Activated naive CD4-positive, alpha-beta T cell treated with anti-CD3 and anti-CD28 coated beads, Interleukin-2, amount 50 U/mL, for 24 hours (primary cell): ENCODE results near the gene TYR.
"Not testable (repeated sequence)": the region's sequence is repeated elsewhere in the genome, so short reads cannot be mapped to it uniquely, and the experiment has no call there.

Source experiments
- H3K27ac Mint-ChIP-seq: one replicate; pipeline ENCODE4 v1.8.0; 2021; ENCODE audit warnings: mild to moderate bottlenecking, mixed read lengths
- H3K27me3 Mint-ChIP-seq: one replicate; pipeline ENCODE4 v1.8.0; 2021; ENCODE audit warnings: mixed read lengths
- H3K36me3 Mint-ChIP-seq: one replicate; pipeline ENCODE4 v1.8.0; 2021; ENCODE audit warnings: mixed read lengths
- H3K4me1 Mint-ChIP-seq: one replicate; pipeline ENCODE4 v1.8.0; 2021; ENCODE audit warnings: mixed read lengths
- H3K4me3 Mint-ChIP-seq: one replicate; pipeline ENCODE4 v1.8.0; 2021; ENCODE audit warnings: mild to moderate bottlenecking, mixed read lengths
- H3K9me3 Mint-ChIP-seq: one replicate; pipeline ENCODE4 v1.8.0; 2021; ENCODE audit warnings: mixed read lengths

TYR gene

GRCh38 chr11:89220684-89221339 lies 43.1 kb downstream of the TYR start:
- H3K9me3 Mint-ChIP-seq = no peaks in the 10 kb centered on the region
- H3K27me3 Mint-ChIP-seq = peaks cover 2% of the 10 kb centered on the region
- H3K27ac Mint-ChIP-seq = no peak overlapping the region
- H3K36me3 Mint-ChIP-seq = no peaks in the 10 kb centered on the region
- H3K4me3 Mint-ChIP-seq = no peak overlapping the region
- no peaks in the 10 kb centered on the region for H3K4me1 Mint-ChIP-seq

GRCh38 chr11:89235083-89235482 lies 57.4 kb downstream of the TYR start:
- H3K27me3 Mint-ChIP-seq = no peaks in the 10 kb centered on the region
- peaks cover 14% of the 10 kb centered on the region for H3K9me3 Mint-ChIP-seq
- H3K4me3 Mint-ChIP-seq = no peak overlapping the region
- H3K4me1 Mint-ChIP-seq = no peaks in the 10 kb centered on the region
- no peaks in the 10 kb centered on the region for H3K36me3 Mint-ChIP-seq
- H3K27ac Mint-ChIP-seq = no peak overlapping the region

GRCh38 chr11:89235976-89236375 lies 58.3 kb downstream of the TYR start:
- H3K4me1 Mint-ChIP-seq = no peaks in the 10 kb centered on the region
- no peaks in the 10 kb centered on the region for H3K36me3 Mint-ChIP-seq
- no peak overlapping the region for H3K4me3 Mint-ChIP-seq
- H3K27me3 Mint-ChIP-seq = no peaks in the 10 kb centered on the region
- H3K27ac Mint-ChIP-seq = no peak overlapping the region
- peaks cover 8% of the 10 kb centered on the region for H3K9me3 Mint-ChIP-seq

GRCh38 chr11:89247007-89247406 lies 69.3 kb downstream of the TYR start:
- H3K27ac Mint-ChIP-seq, H3K9me3 Mint-ChIP-seq, H3K36me3 Mint-ChIP-seq, H3K4me3 Mint-ChIP-seq, H3K4me1 Mint-ChIP-seq, H3K27me3 Mint-ChIP-seq: not testable (repeated sequence)

- no peaks in the 10 kb centered on the region for H3K9me3 Mint-ChIP-seq
- no peaks in the 10 kb centered on the region for H3K36me3 Mint-ChIP-seq
- H3K4me3 Mint-ChIP-seq = no peak overlapping the region
- peaks cover 3% of the 10 kb centered on the region for H3K27me3 Mint-ChIP-seq
- H3K4me1 Mint-ChIP-seq = no peaks in the 10 kb centered on the region
- no peak overlapping the region for H3K27ac Mint-ChIP-seq
Observed at GRCh38 chr11:89249196-89249595, 71.5 kb downstream of the TYR start.

GRCh38 chr11:89261483-89261882 lies 83.8 kb downstream of the TYR start:
- H3K4me3 Mint-ChIP-seq, H3K36me3 Mint-ChIP-seq, H3K27ac Mint-ChIP-seq, H3K27me3 Mint-ChIP-seq, H3K4me1 Mint-ChIP-seq, H3K9me3 Mint-ChIP-seq: not testable (repeated sequence)

GRCh38 chr11:89267660-89268302 lies 90.1 kb downstream of the TYR start:
- H3K27ac Mint-ChIP-seq = no peak overlapping the region
- no peaks in the 10 kb centered on the region for H3K4me1 Mint-ChIP-seq
- H3K27me3 Mint-ChIP-seq = no peaks in the 10 kb centered on the region
- no peaks in the 10 kb centered on the region for H3K36me3 Mint-ChIP-seq
- no peaks in the 10 kb centered on the region for H3K9me3 Mint-ChIP-seq
- H3K4me3 Mint-ChIP-seq = no peak overlapping the region

GRCh38 chr11:89272540-89273088 lies 94.9 kb downstream of the TYR start:
- H3K4me3 Mint-ChIP-seq, H3K36me3 Mint-ChIP-seq, H3K4me1 Mint-ChIP-seq, H3K27ac Mint-ChIP-seq, H3K9me3 Mint-ChIP-seq, H3K27me3 Mint-ChIP-seq: not testable (repeated sequence)

- H3K36me3 Mint-ChIP-seq, H3K27me3 Mint-ChIP-seq, H3K9me3 Mint-ChIP-seq, H3K4me3 Mint-ChIP-seq, H3K27ac Mint-ChIP-seq, H3K4me1 Mint-ChIP-seq: not testable (repeated sequence)
Observed at GRCh38 chr11:89273220-89273619, 95.5 kb downstream of the TYR start.

- Mint-ChIP-seq H3K27me3 (peaks cover 5% of the 10 kb centered on the region), H3K27ac (no peak overlapping the region), H3K36me3 (no peaks in the 10 kb centered on the region), H3K9me3 (no peaks in the 10 kb centered on the region), H3K4me3 (no peak overlapping the region), H3K4me1 (no peaks in the 10 kb centered on the region)
Observed at GRCh38 chr11:89275966-89276365, 98.3 kb downstream of the TYR start.

- no peaks in the 10 kb centered on the region for H3K36me3 Mint-ChIP-seq
- no peak overlapping the region for H3K27ac Mint-ChIP-seq
- H3K4me1 Mint-ChIP-seq = no peaks in the 10 kb centered on the region
- peaks cover 5% of the 10 kb centered on the region for H3K27me3 Mint-ChIP-seq
- no peaks in the 10 kb centered on the region for H3K9me3 Mint-ChIP-seq
- H3K4me3 Mint-ChIP-seq = no peak overlapping the region
Observed at GRCh38 chr11:89279176-89279575, 101.5 kb downstream of the TYR start.

GRCh38 chr11:89281032-89281677 lies 103.5 kb downstream of the TYR start:
- H3K27ac Mint-ChIP-seq, H3K36me3 Mint-ChIP-seq, H3K27me3 Mint-ChIP-seq, H3K4me1 Mint-ChIP-seq, H3K4me3 Mint-ChIP-seq, H3K9me3 Mint-ChIP-seq: not testable (repeated sequence)

GRCh38 chr11:89286601-89287000 lies 108.9 kb downstream of the TYR start:
- not testable (repeated sequence) for H3K9me3 Mint-ChIP-seq, H3K4me3 Mint-ChIP-seq, H3K27ac Mint-ChIP-seq, H3K27me3 Mint-ChIP-seq, H3K36me3 Mint-ChIP-seq
- peaks cover 11% of the 10 kb centered on the region for H3K4me1 Mint-ChIP-seq

- not testable (repeated sequence) for H3K9me3 Mint-ChIP-seq, H3K4me3 Mint-ChIP-seq, H3K36me3 Mint-ChIP-seq, H3K27me3 Mint-ChIP-seq
- peaks cover 11% of the 10 kb centered on the region for H3K4me1 Mint-ChIP-seq
- peak overlapping the region; percentile 36 for H3K27ac Mint-ChIP-seq
Observed at GRCh38 chr11:89288004-89288403, 110.3 kb downstream of the TYR start.

- Mint-ChIP-seq H3K4me3 (no peak overlapping the region), H3K27ac (no peak overlapping the region), H3K4me1 (no peaks in the 10 kb centered on the region), H3K9me3 (no peaks in the 10 kb centered on the region), H3K36me3 (no peaks in the 10 kb centered on the region), H3K27me3 (peaks cover 3% of the 10 kb centered on the region)
Observed at GRCh38 chr11:89293965-89294679, 116.4 kb downstream of the TYR start.

GRCh38 chr11:89295023-89295422 lies 117.3 kb downstream of the TYR start:
- not testable (repeated sequence) for H3K27ac Mint-ChIP-seq, H3K4me3 Mint-ChIP-seq, H3K4me1 Mint-ChIP-seq, H3K27me3 Mint-ChIP-seq, H3K9me3 Mint-ChIP-seq, H3K36me3 Mint-ChIP-seq
